CD4-positive, alpha-beta T cell treated with Interleukin-15 for 4 hours (primary cell): ENCODE measurements around the gene MYMX.

Experiments used
- DNase-seq: peaks from one replicate; pipeline ENCODE4 v3.0.0-alpha.2; 2020; ENCODE audit warnings: low spot score

MYMX gene

DNA sequence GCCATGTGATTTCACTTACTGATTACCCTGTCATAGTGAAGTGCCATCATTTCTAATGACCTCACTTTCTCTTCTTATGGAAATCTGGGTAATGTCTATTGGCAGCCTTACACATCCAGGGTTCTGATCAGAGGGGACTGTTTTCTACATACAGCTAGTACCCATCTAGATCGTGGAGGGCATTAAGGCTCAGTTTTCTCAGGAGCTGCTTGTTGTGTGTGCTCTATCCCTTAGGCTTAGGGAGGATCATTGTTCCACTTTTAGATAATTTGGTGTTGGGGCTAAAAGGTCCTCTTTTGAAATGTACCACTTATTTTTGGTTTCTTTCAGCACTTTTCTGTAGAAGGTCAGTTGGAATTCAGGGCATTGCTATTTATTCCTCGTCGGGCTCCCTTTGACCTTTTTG, 34.0 kb downstream of the MYMX start:
- DNase-seq = no peak

DNA sequence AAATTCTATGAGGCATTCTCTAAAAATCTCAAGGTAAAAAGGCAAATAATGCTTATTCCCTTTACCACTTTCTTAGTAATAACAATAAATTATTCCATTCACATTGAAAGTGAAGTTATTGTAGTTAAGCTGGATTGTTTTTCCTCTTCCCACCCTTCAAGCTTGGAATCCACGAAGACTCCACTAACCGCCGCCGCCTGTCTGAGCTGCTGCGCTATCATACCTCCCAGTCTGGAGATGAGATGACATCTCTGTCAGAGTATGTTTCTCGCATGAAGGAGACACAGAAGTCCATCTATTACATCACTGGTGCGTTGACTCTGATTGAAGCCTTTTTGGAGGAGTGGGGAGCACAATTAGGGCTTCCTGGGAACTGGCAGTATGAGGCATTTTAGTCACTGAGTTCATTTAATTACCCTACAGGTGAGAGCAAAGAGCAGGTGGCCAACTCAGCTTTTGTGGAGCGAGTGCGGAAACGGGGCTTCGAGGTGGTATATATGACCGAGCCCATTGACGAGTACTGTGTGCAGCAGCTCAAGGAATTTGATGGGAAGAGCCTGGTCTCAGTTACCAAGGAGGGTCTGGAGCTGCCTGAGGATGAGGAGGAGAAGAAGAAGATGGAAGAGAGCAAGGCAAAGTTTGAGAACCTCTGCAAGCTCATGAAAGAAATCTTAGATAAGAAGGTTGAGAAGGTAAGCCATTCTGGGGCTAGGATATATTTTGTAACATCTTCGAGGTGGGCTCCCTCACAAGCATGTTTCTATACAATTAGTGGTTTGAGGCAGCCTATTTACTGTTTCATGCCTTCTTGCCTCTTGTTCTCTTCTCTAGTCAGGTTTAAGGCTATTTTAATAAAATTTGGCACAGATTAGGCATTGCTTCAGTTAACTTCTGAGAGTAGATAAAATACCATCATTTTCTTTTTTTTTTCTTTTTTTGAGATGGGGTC, 35.1 kb downstream of the MYMX start:
- no peak for DNase-seq

DNA sequence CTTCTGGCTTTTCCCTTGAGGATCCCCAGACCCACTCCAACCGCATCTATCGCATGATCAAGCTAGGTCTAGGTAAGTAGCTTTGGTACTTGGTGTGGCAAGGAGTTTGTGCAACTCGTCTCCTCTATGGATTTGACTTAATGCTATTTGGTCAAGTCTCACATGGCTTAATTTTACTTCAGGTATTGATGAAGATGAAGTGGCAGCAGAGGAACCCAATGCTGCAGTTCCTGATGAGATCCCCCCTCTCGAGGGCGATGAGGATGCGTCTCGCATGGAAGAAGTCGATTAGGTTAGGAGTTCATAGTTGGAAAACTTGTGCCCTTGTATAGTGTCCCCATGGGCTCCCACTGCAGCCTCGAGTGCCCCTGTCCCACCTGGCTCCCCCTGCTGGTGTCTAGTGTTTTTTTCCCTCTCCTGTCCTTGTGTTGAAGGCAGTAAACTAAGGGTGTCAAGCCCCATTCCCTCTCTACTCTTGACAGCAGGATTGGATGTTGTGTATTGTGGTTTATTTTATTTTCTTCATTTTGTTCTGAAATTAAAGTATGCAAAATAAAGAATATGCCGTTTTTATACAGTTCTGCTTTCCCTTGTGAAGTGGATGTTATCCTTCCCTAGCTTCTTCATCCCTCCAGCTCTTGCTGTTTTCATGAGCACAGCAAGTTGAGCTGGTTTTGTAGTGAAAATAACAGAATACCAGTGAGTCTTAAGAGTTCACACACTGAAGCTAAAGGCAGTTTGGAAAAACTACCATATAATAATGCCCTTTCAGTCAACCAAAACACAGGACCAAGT, 36.8 kb downstream of the MYMX start:
- DNase-seq = peak; percentile 60

DNA sequence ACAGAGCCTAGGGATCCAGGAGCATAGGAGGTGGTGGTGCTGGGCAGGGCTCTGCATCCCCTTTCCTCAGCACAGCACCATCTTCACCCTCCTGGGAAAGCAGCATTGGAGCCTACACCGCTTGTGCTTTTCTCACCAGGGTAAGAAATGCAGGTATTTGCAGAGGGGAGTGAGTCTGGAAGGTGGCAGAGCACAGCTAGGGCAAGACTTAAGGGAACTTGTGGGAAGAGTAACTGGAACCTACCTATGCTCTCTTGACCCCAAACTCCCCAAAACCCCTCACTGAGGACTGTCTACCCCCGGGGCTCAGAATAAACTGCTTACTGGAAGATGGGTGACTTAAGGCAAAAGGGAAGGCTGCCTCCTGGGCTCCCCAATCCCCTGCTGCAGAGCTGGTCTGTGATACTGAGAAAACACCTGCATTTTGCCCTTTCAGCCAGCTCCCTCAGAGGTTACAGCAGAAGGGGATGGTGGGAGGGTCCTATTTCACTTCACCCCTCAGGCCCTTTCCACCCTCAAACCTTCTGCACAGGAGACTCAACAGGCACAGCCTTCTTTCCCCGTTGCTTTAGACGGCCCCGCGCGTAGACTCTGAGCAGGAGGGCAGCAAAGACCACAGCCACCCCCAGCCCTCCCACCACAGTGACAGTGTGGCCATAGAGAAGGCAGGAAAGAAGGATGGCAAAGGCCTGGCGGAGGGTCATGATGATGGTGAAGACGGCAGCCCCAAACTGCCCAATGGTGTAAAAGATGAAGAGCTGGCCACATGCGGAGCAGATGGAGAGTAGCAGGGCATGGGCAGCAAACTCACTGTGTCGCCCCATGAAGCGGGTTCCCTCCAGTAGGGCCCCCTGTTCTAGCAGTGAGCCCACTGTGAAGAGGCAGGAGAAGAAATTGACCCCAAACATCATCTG, 37.7 kb downstream of the MYMX start:
- no peak for DNase-seq

DNA sequence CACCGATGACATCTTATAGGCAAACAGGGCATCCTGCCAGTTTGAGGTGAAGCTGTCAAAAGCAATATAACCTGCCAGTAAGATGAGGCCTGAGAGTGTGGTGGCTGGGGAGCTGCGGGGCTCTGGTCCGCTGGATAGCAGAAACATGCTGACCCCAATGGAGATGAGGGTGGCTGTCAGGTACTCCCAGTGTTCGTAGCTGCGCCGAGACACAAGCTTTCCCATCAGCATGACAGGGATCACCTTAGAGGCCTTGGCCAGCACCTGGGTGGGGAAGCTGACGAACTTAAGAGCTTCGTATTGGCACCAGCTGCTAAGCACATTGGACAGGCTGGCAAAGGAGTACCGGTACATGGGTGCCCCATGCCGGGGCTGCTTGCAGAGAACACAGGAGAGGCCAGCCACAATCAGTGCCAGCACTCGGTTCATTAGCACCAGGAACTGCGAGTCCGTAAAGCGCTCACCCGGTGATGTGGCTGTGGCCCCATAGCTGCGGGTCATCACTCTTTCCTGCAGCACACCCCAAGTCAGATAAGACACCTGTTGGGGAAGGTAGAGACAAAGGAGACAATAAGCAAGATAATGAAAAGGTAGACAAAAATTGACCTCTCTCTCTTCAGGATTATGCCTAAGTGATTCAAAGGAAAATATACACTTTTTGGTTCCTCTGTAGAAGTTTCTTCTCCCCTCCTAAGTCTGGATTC, 38.5 kb downstream of the MYMX start:
- no peak for DNase-seq

DNA sequence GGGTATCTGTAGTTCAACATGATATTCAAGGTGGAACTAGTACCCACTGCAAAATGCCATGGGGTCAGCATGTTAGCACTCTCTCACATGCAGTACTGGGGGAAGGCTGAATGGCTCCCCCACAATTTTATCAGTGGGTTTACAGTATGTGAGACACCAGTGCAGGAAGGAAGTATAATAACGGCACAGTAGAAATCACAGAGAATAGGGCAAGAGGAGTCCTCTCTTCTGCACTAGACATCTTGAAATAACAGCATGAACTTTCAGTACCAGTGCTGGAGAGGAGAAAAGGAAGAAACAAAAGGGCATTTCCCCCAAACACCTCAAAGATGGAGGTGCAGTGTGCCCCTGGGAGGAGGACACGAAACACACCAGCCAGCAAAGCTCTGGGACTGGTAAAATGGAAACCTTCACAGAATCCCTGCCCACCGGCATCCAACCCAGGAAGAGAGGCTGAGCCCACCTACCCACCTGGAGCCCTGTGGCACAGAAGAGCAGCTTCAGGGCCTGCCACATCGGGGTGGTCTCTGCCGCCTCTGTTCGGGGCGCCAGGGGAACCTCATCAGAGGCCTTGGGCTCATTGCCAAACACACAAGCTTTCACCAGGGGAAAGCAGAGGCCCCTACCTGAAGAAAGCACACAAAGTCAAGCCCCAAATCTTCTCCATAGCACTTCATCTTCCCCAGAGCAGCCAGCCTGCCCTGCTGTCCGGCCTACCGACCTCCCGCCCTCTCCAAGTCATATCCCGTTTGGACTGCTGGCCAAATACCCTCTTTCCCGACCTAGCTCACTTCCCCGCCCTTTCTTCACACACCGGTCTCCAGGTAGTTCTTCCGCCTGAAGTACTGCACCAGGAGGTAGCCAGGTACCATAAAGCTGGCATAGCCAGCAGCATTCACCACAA, 39.4 kb downstream of the MYMX start:
- DNase-seq = no peak

DNA sequence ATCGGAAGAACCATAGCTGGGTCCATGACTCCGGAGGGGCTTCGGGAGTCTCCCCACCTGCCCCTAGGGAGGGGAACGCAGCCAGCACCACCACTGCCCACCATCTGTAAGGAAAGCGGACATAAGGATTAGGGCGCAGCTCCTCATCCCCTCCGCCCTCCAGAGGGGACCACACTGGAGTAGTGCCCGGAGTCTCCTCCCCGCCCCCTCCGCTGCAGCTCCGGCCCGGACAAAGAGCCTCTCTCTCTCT, 40.0 kb downstream of the MYMX start:
- no peak for DNase-seq

DNA sequence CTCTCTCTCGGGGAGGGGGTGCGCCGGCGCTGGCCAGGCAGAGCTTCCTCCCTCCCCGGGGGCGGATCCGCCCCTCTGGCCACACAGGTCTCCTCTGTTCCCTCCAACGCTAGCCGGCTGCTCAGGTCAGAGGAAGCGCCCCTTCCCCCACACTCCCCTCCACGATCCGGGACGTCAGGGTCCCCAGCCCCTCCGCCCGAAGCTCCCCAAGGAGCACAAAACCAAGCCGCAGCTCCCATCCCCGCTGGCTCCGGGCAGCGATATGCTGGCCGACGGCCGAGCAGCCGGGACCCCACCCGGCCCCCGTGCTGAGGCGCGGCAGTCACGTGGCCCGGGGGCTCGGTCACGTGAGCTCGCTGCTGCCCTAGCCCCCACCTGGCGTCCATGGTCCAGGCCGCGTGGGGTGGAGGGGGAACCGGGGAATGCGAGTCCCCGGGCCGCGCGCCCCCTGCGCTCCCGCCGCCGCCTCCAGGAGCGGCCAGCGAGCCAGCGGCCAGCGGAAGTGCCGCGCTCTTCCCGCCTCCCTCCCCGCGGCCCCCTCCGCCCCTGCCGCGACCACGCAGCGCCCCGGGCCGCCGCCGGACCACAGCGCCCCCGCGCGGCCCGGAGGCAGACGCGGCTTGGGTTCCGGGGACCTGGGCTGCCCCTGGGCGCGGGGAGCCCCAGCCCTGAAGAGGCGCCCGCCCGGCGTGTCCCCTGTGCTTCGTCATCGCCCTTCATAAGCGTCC, 40.5 kb downstream of the MYMX start, which contains the start of gene SLC35B2:
Gene SLC35B2 (minus strand): TSS at position 504 of the 728 bp plus-strand sequence. CDS start 118 bp downstream, at position 386.
- peak; percentile 66 for DNase-seq

DNA sequence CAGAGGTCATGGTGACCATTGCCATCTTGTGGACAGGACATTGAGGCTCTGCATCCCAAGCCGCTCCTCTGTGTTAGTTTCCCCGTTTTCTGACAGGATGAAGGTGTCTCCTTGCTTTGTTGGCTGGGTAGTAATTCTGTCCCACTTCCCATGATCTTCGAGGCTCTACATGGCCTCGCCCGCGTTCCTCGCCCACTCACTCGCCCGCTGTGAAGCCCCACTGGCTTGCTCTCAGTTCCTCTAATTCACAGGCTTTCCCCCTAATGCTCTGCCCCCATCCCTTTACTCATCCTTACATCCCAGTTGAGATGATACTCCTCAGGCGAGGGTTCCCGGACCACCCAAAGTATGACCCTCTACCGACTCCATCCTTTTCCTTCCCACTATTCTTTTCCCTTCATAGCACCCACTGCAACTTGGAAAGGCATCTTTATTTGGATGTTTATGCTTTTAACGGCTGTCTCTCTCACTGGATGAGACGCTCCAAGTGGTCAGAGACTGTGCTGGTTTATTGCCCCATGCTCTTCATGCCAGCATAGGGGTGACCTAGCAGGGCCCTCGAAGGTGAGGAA, 41.1 kb downstream of the MYMX start:
- no peak for DNase-seq

DNA sequence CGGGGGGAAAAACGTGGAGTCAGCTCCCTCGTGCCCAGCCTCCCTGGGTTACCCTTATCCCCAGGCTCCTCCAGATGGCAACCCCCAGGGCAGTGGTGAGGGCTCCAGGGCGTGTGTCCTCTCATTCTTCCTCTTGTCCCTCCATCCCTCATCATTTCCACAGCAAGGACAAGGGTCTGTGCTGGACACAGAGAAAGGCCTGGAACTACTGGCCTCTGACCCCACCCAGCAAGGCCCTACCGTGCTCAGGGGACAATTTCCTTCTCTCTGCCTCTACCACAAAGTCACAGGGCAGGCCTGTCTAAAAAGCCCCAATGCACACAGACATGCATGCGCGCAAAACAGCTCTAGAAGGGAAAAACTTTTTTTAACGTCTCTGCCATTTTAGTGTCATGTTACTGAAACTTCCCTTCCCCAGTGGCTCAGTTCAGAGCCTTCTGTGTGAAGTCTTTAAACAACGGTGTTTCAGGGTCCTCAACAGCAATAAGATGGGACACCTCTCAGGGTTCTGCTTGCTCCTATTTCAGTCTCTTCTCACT, 41.7 kb downstream of the MYMX start:
- no peak for DNase-seq

DNA sequence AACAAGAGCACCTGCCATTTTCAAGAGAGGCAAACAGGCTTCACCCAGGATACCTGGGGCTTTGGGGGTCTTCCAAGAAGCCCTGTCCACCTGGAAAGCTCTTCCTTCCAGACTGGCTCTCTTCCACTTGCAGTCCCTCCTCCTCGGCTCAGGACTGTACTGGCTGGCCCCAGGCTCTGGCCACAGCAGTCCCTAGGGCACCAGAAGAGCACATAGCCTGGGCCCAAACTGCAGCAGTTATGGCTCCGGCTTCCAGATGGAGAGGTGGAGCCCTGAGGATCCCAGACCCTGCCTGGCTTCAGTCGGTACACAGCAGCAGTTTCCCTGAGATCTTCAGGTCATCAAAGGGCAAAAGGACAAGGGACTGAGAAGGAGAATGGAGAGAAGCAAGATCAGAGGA, 42.2 kb downstream of the MYMX start:
- DNase-seq = no peak

DNA sequence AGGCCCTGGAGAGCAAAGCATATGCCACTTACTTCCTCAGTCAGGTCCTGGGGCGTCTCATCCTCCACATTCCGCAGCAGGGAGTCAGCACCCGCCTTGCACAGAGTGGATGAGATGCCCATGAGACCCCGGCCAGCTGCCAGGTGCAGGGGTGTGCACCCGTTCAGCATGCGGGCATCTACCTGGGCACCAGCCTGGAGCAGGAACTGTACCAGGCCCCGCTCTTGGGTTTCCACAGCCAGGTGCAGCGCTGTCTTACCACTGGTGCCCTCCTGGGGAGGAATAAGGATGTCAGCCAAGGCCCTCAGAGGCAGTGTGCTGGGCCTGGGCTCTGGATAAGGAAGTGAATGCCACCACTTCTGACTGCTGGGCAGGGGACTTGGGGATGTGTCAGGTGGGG, 43.3 kb downstream of the MYMX start:
- DNase-seq = no peak

DNA sequence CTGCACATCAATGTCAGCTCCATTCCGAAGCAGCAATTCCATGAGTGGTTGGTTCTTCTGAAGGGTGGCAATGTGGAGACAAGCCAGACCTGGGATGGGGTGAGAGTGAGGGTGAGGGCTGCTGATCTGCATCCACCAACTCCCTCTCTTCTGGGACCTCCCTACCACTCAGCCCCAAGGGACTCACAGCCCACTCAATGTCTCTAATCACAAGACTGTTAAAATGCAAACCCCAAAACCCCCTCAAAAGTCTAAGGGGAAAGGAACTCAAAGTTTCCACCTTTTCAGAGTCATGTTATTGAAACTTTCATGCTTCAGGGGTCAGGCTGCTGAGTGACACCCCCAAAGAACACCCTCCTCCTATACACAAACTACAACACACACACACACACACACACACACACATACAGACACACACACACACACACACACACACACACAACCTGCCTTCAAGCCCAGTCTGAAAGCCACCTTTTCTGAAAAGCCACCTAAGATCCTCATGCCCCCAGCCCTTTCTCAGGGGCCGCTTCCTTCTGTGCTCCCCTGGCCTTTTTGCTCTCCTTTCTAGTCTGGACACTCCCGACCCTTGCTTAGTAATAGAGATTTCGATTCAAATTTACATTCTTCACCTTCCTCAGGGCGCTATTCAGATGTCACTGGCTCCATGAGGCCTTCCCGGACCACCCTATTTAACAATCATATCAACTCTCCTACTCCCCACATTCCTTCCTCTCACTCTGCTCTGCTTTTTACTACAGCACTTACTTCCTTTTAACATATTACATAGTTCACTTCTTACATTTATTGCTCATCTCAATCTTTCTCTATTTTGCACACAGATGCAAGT, 43.9 kb downstream of the MYMX start:
- DNase-seq = no peak

DNA sequence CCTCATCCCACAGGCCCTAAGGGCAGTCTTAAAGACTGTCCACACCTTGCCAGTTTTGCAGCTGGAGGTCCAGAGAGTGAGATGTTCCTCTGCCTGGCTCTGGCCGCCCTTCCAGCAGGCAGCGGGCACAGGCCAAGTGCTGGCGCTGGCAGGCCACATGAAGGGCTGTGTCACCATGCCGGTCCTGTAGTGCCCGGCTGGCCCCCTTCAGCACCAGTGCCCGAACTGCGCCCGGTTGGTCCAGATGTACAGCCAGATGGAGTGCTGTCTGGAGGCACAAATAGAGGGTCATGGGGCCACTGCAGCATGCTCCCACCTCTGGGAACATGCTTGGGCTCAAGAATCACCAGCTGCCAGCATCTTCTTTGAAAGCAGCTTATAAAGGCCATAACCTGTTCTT, 44.9 kb downstream of the MYMX start:
- no peak for DNase-seq

DNA sequence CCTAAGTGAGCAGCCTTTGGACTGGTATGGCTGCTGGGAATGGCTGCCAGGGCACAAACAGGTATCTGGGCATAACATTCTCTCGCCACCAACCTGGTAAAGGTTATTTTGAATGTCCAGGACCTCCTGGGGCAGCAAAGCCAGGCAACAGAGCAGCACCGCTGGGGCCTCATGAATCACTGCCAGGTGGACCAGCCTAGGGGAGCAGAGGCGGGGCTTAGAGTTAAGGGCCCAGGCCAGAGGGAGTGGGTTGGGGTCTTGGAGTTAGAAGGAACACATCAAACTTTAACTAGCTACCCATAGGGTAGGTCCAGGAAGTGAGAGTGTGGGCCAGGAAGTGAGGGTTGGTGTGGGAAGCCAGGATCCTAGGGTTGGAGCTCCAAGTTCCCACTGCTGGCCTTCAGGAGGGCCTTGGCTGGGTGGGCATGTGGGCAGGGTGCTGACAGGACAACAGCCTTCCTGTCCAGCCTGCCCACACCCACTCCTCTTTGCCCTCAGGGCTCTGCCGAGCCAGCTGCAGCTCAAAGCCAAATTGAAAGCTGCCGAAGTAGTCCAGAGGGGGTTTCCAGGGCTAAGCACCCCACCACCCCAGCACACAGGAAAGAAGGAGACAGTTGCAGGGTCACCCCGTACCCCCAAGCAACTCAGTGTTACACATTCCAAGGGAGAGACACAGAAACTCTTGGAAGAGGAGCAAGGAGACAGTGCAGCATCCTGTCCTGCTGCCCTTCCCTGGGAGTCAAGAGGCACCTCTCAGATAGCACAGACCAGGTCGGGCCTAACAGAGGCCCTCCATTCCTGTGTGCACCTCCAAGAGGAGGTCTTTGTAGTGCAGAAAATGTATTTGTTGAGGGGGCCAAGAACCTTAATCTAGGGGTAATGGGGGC, 46.0 kb downstream of the MYMX start:
- DNase-seq = no peak

DNA sequence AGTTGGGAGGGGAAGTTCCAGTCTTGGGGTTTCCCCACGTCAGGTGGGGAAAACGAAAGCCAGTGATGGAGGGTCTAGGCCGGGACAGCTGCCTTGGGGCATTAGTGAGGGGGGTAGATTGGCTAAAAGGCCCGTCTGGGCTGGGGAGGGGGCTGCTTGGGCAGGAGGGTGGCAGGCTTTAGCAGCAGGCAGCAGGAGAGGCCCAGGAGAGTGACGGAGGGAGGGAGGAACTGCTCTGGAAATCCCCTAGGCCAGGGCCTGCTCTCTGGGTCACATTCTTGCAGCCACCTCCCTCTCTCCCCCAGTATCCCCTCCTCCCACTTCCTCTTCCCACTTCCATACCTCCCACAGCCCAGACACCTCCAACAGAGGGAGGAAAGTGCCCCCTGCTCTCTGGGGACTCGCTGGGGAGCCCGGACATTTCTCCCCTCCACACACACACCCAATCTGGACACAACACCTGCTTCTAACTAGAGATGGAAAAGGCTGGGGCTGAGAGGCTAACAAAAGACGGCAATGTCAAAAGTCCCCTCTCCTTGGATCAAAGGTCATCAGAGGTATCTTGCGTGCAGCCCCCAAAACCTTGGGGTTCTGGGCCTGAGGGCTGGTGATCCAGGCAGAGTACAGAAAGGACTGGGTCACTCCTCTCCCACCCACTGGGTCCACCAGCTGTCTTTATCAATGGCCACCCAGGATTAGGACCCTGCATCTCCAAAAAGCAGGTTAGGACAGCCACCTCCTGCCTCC, 46.8 kb downstream of the MYMX start:
- peak; percentile 49 for DNase-seq
